Hepatocyte (in vitro differentiated cells): ENCODE results near the gene M1AP.

ENCODE experiments used
- EZH2 ChIP-seq: fragments of 200-600 bp; sonication (generic); IDR thresholded peaks from 2 replicates; pipeline ENCODE4 v1.6.1; 2016; ENCODE audit warnings: antibody characterized with exemption, mild to moderate bottlenecking, borderline replicate concordance
- TF ChIP-seq, protein P1 (sequence below): fragments of 200-600 bp; sonication (generic); IDR thresholded peaks from 2 replicates; pipeline ENCODE4 v1.5.1; 2016; ENCODE audit warnings: antibody characterized with exemption, mild to moderate bottlenecking; ENCODE audit not compliant: poor library complexity

DNA sequence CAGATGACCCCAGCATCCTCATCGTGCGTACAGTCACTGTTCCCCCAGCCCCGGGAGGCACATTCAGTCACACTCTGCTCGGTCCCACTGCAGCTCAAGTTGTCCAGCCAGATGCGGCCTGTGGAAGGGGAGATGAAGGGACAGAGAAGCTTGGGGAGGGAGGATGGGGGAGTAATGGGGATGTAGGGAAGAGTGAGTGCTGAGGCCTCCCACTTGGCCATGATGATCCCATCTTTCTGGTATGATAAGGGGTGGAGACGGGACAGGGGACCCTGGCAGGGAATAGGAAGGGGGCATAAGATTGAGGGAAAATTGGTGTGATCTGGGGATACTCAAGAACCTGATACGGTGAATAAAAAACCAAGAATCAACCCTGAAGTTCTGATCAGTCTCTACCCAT is 97.9 kb downstream of the M1AP start:
- TF ChIP-seq, protein P1, sequence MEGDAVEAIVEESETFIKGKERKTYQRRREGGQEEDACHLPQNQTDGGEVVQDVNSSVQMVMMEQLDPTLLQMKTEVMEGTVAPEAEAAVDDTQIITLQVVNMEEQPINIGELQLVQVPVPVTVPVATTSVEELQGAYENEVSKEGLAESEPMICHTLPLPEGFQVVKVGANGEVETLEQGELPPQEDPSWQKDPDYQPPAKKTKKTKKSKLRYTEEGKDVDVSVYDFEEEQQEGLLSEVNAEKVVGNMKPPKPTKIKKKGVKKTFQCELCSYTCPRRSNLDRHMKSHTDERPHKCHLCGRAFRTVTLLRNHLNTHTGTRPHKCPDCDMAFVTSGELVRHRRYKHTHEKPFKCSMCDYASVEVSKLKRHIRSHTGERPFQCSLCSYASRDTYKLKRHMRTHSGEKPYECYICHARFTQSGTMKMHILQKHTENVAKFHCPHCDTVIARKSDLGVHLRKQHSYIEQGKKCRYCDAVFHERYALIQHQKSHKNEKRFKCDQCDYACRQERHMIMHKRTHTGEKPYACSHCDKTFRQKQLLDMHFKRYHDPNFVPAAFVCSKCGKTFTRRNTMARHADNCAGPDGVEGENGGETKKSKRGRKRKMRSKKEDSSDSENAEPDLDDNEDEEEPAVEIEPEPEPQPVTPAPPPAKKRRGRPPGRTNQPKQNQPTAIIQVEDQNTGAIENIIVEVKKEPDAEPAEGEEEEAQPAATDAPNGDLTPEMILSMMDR: no peak
- no peak for TF ChIP-seq EZH2
